Panc1 (cell line): Measurements from ENCODE around the gene DYRK1A. TPM values are rescaled to one million over a fixed set of nuclear protein-coding genes. Genes with fewer than 3 reads are reported as not detected.

ENCODE experiments used
- ATAC-seq: fragments of 200-7000 bp; cut with Tn5 transposase; 2 replicates; pipeline ENCODE4 v1.9.1; 2020; ENCODE audit warnings: mild to moderate bottlenecking, moderate library complexity
- BruUV-seq: library from RNA; stranded (reverse); fragments of 400-500 nt; replicated peaks from 2 replicates; lab custom pipeline; 2021; lab: Mats Ljungman, UMichigan
- CTCF ChIA-PET: fragments of 300-600 bp; sonication (Branson Sonifier 250); formaldehyde crosslinking; loops from one replicate; lab custom pipeline; 2022; ENCODE audit warnings: antibody characterized with exemption; lab: Charles Lee
- POLR2A ChIA-PET: fragments of 300-600 bp; sonication (Branson Sonifier 250); formaldehyde crosslinking; loops from one replicate; lab custom pipeline; 2022; ENCODE audit warnings: antibody characterized with exemption; lab: Charles Lee
- DNase-seq: peaks from one replicate; pipeline ENCODE4 v3.0.0-alpha.2; 2010; ENCODE audit warnings: low read depth, low spot score
- H3K27ac ChIP-seq: 2 replicates; pipeline ENCODE4 v1.5.1; 2011; ENCODE audit warnings: mild to moderate bottlenecking, low read length, inconsistent platforms
- H3K27me3 ChIP-seq: fragments of 200-500 bp; sonication (Bioruptor generic); 2 replicates; pipeline ENCODE4 v1.6.0; 2014; ENCODE audit warnings: low read length, inconsistent platforms; ENCODE audit not compliant: control insufficient read depth, insufficient read depth
- H3K36me3 ChIP-seq: fragments of 200-500 bp; sonication (Bioruptor generic); 2 replicates; pipeline ENCODE4 v1.5.1; 2014; ENCODE audit warnings: inconsistent platforms, mild to moderate bottlenecking, low read length, moderate library complexity; ENCODE audit not compliant: control insufficient read depth, insufficient read depth
- H3K4me1 ChIP-seq: 2 replicates; pipeline ENCODE4 v1.5.1; 2011; ENCODE audit warnings: inconsistent platforms, mild to moderate bottlenecking, low read length, moderate library complexity; ENCODE audit not compliant: control insufficient read depth, insufficient read depth
- H3K4me3 ChIP-seq, 2 experiments: 2 replicates each; pipeline ENCODE4 v1.5.1; 2011 to 2012; ENCODE audit warnings: low read depth in 2 of 2, low read length in 2 of 2, mild to moderate bottlenecking in 2 of 2, inconsistent platforms in 1 of 2, moderate library complexity in 1 of 2
- H3K9me3 ChIP-seq: fragments of 200-500 bp; sonication (Bioruptor generic); 2 replicates; pipeline ENCODE4 v1.5.1; 2014; ENCODE audit warnings: low read depth, mild to moderate bottlenecking, inconsistent platforms, low read length, moderate library complexity; ENCODE audit not compliant: control insufficient read depth, insufficient read depth
- POLR2AphosphoS5 ChIP-seq: IDR thresholded peaks from 2 replicates; pipeline ENCODE4 v1.6.1; 2012; ENCODE audit warnings: mild to moderate bottlenecking, low read depth, low read length, moderate library complexity
- SIN3A ChIP-seq: IDR thresholded peaks from 2 replicates; pipeline ENCODE4 v1.6.1; 2012; ENCODE audit warnings: low read depth, mild to moderate bottlenecking, low read length, moderate library complexity, borderline replicate concordance; ENCODE audit not compliant: insufficient read depth
- TCF7L2 ChIP-seq: IDR thresholded peaks from 2 replicates; pipeline ENCODE4 v1.6.1; 2011; ENCODE audit warnings: mild to moderate bottlenecking, low read depth, low read length, inconsistent platforms
- in situ Hi-C: cut with HindIII; loops from 2 replicates; pipeline ENCODE4 v1.10.0; 2016; ENCODE audit warnings: low sequenced_read_pairs, low pct_unique_long_range_greater_than_20kb
- intact Hi-C: fragments of 100-400 bp; cut with micrococcal nuclease; formaldehyde crosslinking; loops from one replicate; pipeline ENCODE4 v1.10.0; 2022; ENCODE audit not compliant: unreplicated experiment
- total RNA-seq: library from RNA; stranded (reverse); gene quantifications from one replicate; pipeline ENCODE4 v1.2.1, GENCODE V29; 2021; ENCODE audit not compliant: unreplicated experiment
- TF ChIP-seq, protein P1 (sequence below), 2 experiments: IDR thresholded peaks; 2 replicates each; pipeline ENCODE4 v1.6.1; 2011 to 2012; ENCODE audit warnings: low read depth in 2 of 2, control low read depth in 1 of 2, low read length in 1 of 2, mild to moderate bottlenecking in 1 of 2, moderate library complexity in 1 of 2; ENCODE audit not compliant: insufficient read depth in 1 of 2
- TF ChIP-seq, protein P2 (sequence below): fragments of 450-650 bp; IDR thresholded peaks from 2 replicates; pipeline ENCODE4 v1.5.1; 2017; ENCODE audit warnings: mild to moderate bottlenecking

Gene DYRK1A
- total RNA-seq, 1 experiment from 2014 or later, result 36.1 TPM

DNA sequence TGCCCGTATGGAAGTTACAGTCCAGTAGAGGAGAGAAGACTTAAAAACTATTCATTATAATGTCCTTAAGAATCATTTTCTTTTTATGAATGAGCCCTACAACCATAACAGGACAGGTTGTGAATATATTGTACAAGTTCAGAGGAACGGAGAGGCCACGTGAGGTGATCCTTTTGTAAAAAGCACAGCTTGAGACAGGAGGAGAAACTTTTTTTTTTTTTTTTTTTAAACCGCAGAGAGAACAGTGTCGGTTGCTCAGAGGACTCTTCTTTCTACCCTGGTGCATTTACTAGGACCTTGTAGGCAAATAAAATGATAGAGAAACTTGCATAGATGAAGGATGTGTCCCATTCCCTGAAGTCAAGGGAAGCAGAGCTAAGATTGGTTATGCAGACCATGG is 32.1 kb downstream of the DYRK1A start:
- BruUV-seq, result no TSS peak
- in situ Hi-C loops, result no loop called here

DNA sequence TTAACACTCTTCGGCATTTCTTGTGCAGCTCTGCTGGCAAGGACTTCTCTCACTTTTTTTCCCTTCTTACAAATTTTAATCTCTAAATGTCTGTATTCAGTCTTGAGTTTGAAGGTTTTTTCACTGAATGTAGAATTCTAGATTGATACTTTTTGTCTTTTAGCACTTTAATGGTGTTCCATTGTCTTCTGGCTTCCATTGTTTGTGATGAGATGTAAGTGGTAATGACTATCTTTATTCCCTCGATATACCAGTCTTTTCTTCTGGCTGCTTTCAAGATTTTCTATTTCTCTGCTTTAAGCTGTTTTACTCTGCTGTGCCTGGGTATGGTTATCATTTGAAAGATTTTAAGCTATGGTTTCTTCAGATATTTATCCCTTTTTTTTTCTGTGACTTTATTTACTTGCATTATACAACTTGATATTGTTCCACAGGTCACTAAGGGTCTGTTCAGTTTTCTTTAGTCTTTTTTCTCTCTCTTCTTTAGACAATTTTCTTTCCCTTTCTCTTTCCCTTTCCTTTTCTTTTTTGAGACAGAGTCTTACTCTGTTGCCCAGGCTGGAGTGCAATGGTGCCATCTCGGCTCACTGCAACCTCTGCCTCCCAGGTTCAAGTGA is 35.8 kb downstream of the DYRK1A start:
- BruUV-seq, result no TSS peak
- Histone ChIP-seq H3K27me3 (no peaks in the 10 kb centered on the region), H3K9me3 (peaks cover 7% of the 10 kb centered on the region; the same call in 1 of the 2 replicates), H3K4me1 (0 out of 2 replicates have a peak, but pooled peaks cover 3% of the 10 kb centered on the region), H3K4me3 (no peak overlapping the region), H3K27ac (no peak overlapping the region), H3K36me3 (no peaks in the 10 kb centered on the region)
- ATAC-seq, result no peak
- ChIA-PET CTCF (no interaction called here), POLR2A (interaction anchor here (0.6 kb wide), 1 partner anchor 56 kb away, joined by 8 read pairs; no protein-coding TSS in a partner anchor)
- in situ Hi-C loops, result no loop called here
- DNase-seq, result no peak
- intact Hi-C loops, result no loop called here
- TF ChIP-seq, protein P1, sequence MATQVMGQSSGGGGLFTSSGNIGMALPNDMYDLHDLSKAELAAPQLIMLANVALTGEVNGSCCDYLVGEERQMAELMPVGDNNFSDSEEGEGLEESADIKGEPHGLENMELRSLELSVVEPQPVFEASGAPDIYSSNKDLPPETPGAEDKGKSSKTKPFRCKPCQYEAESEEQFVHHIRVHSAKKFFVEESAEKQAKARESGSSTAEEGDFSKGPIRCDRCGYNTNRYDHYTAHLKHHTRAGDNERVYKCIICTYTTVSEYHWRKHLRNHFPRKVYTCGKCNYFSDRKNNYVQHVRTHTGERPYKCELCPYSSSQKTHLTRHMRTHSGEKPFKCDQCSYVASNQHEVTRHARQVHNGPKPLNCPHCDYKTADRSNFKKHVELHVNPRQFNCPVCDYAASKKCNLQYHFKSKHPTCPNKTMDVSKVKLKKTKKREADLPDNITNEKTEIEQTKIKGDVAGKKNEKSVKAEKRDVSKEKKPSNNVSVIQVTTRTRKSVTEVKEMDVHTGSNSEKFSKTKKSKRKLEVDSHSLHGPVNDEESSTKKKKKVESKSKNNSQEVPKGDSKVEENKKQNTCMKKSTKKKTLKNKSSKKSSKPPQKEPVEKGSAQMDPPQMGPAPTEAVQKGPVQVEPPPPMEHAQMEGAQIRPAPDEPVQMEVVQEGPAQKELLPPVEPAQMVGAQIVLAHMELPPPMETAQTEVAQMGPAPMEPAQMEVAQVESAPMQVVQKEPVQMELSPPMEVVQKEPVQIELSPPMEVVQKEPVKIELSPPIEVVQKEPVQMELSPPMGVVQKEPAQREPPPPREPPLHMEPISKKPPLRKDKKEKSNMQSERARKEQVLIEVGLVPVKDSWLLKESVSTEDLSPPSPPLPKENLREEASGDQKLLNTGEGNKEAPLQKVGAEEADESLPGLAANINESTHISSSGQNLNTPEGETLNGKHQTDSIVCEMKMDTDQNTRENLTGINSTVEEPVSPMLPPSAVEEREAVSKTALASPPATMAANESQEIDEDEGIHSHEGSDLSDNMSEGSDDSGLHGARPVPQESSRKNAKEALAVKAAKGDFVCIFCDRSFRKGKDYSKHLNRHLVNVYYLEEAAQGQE (IDR thresholded peaks at IDR 0.05; ENCODE audit: insufficient read depth in 1 of 2, low read depth in 2 of 2, low read length in 1 of 2), result no peak
- TF ChIP-seq POLR2AphosphoS5 (no peak), SIN3A (no peak), TCF7L2 (no peak)
- TF ChIP-seq, protein P2, sequence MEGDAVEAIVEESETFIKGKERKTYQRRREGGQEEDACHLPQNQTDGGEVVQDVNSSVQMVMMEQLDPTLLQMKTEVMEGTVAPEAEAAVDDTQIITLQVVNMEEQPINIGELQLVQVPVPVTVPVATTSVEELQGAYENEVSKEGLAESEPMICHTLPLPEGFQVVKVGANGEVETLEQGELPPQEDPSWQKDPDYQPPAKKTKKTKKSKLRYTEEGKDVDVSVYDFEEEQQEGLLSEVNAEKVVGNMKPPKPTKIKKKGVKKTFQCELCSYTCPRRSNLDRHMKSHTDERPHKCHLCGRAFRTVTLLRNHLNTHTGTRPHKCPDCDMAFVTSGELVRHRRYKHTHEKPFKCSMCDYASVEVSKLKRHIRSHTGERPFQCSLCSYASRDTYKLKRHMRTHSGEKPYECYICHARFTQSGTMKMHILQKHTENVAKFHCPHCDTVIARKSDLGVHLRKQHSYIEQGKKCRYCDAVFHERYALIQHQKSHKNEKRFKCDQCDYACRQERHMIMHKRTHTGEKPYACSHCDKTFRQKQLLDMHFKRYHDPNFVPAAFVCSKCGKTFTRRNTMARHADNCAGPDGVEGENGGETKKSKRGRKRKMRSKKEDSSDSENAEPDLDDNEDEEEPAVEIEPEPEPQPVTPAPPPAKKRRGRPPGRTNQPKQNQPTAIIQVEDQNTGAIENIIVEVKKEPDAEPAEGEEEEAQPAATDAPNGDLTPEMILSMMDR, result no peak

More for the DNA sequence above, 32.1 kb downstream of the DYRK1A start:
- ChIA-PET CTCF (interaction anchor here (0.7 kb wide), 1 partner anchor 17 kb away, joined by 8 read pairs; no protein-coding TSS in a partner anchor), POLR2A (no interaction called here)
- Histone ChIP-seq H3K27me3 (no peaks in the 10 kb centered on the region), H3K27ac (no peak overlapping the region), H3K9me3 (peaks cover 7% of the 10 kb centered on the region; the same call in 1 of the 2 replicates), H3K36me3 (no peaks in the 10 kb centered on the region), H3K4me3 (no peak overlapping the region), H3K4me1 (0 out of 2 replicates have a peak, but pooled peaks cover 3% of the 10 kb centered on the region)
- ATAC-seq, result no peak
- DNase-seq, result no peak
- TF ChIP-seq, protein P1 (IDR thresholded peaks at IDR 0.05; ENCODE audit: insufficient read depth in 1 of 2, low read depth in 2 of 2, low read length in 1 of 2), result no peak
- TF ChIP-seq POLR2AphosphoS5 (no peak), SIN3A (no peak), TCF7L2 (no peak)
- TF ChIP-seq, protein P2, result no peak
- intact Hi-C loops, result no loop called here
